CD4-positive, alpha-beta memory T cell (primary cell): ENCODE data around the gene NPVF. TPM values are rescaled to one million over a fixed set of nuclear protein-coding genes. Genes with fewer than 3 reads are reported as not detected.

ENCODE experiments used
- CTCF ChIA-PET: fragments of 350-600 bp; sonication (Branson Sonifier 250); formaldehyde crosslinking; loops from one replicate; lab custom pipeline; 2021; ENCODE audit warnings: inconsistent platforms; ENCODE audit not compliant: partially characterized antibody; lab: Charles Lee
- POLR2A ChIA-PET: fragments of 350-600 bp; sonication (Branson Sonifier 250); formaldehyde crosslinking; loops from one replicate; lab custom pipeline; 2021; ENCODE audit not compliant: partially characterized antibody; lab: Charles Lee
- DNase-seq, 5 donors: peaks; one replicate each; pipeline versions ENCODE4 v3.0.0 to v3.0.0-alpha.2; 2020 to 2022; ENCODE audit warnings: mixed read lengths in 1 of 5
- H3K27ac ChIP-seq: one replicate; pipeline ENCODE4 v1.7.0; 2013; ENCODE audit warnings: low read depth, low read length
- H3K27me3 ChIP-seq: 2 replicates; pipeline ENCODE4 v1.7.0; 2013; ENCODE audit warnings: mild to moderate bottlenecking, low read length, moderate library complexity; ENCODE audit not compliant: insufficient read depth
- H3K36me3 ChIP-seq: 2 replicates; pipeline ENCODE4 v1.7.0; 2013; ENCODE audit warnings: mild to moderate bottlenecking, low read length, moderate library complexity; ENCODE audit not compliant: insufficient read depth
- H3K4me1 ChIP-seq: 2 replicates; pipeline ENCODE4 v1.7.0; 2013; ENCODE audit warnings: mild to moderate bottlenecking, low read length, moderate library complexity; ENCODE audit not compliant: insufficient read depth
- H3K4me3 ChIP-seq, 2 donors: one replicate each; pipeline ENCODE4 v1.7.0; 2013; ENCODE audit warnings: low read length in 2 of 2, mild to moderate bottlenecking in 1 of 2
- H3K9me3 ChIP-seq, 2 donors: one replicate each; pipeline ENCODE4 v1.7.0; 2013; ENCODE audit warnings: low read length in 2 of 2, control low read depth in 1 of 2; ENCODE audit not compliant: control insufficient read depth in 1 of 2
- H3K27ac Mint-ChIP-seq, 7 donors: one replicate each; pipeline ENCODE4 v1.8.0; 2020 to 2021; ENCODE audit warnings: mixed read lengths in 7 of 7, mild to moderate bottlenecking in 6 of 7, inconsistent platforms in 3 of 7, moderate library complexity in 3 of 7
- H3K27me3 Mint-ChIP-seq, 2 donors: one replicate each; pipeline ENCODE4 v1.8.0; 2020 to 2021; ENCODE audit warnings: mixed read lengths in 2 of 2
- H3K36me3 Mint-ChIP-seq, 2 donors: one replicate each; pipeline ENCODE4 v1.8.0; 2020 to 2021; ENCODE audit warnings: mixed read lengths in 2 of 2, inconsistent platforms in 1 of 2, mild to moderate bottlenecking in 1 of 2
- H3K4me1 Mint-ChIP-seq, 4 donors: one replicate each; pipeline ENCODE4 v1.8.0; 2020 to 2021; ENCODE audit warnings: mixed read lengths in 4 of 4, mild to moderate bottlenecking in 1 of 4
- H3K4me3 Mint-ChIP-seq, 8 donors: one replicate each; pipeline ENCODE4 v1.8.0; 2020 to 2021; ENCODE audit warnings: mixed read lengths in 8 of 8, mild to moderate bottlenecking in 7 of 8, moderate library complexity in 6 of 8, inconsistent platforms in 3 of 8
- H3K9me3 Mint-ChIP-seq, 8 donors: one replicate each; pipeline ENCODE4 v1.8.0; 2020 to 2021; ENCODE audit warnings: mixed read lengths in 8 of 8, mild to moderate bottlenecking in 5 of 8, inconsistent platforms in 3 of 8, moderate library complexity in 1 of 8
- intact Hi-C: fragments of 100-400 bp; cut with micrococcal nuclease; formaldehyde crosslinking; loops from one replicate; pipeline ENCODE4 v1.15.1; 2023
- polyA plus RNA-seq, 2 donors: library from polyadenylated mRNA; unstranded; fragments of 300-500 nt; fragmentation: Illumina TruSeq; gene quantifications; one replicate each; pipeline ENCODE4 v1.2.3, GENCODE V29; 2021
- total RNA-seq, 2 experiments: library from RNA; stranded (reverse); gene quantifications; one replicate each; pipeline ENCODE4 v1.2.3, GENCODE V29; 2021

Gene NPVF
- total and polyA plus RNA-seq, 4 experiments from 2014 or later: not detected

DNA sequence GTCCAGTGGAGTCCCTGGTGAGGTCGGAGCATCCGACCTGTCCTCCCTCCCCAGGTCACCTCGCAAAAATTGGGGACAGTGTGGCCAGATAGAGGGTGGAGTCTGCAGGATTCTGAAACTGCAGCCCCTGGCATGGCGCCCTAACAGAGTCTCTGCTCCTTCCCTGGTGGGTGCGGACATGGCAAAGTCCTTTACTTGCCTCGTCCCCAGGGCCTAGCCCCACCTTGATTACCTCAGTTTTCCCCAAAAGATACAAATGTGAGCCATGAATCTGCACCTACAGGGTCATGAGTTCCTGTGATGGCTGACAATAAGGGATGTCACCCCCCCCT, 47.7 kb downstream of the NPVF start:
- Mint-ChIP-seq H3K9me3 (peaks cover 0 to 2% (median 0%) of the 10 kb centered on the region in 8 donors), H3K36me3 (peaks cover 0 to 6% of the 10 kb centered on the region in 2 donors), H3K27me3 (peaks cover 0 to 2% of the 10 kb centered on the region in 2 donors), H3K27ac (peak overlapping the region; percentile 74 to 96 (median 93)), H3K4me3 (peak overlapping the region; percentile 88 to 95 (median 92)), H3K4me1 (peaks cover 5 to 27% (median 18%) of the 10 kb centered on the region in 4 donors)
- Histone ChIP-seq H3K27me3 (no peaks in the 10 kb centered on the region), H3K9me3 (no peaks in the 10 kb centered on the region), H3K4me1 (peaks cover 12% of the 10 kb centered on the region), H3K4me3 (peak overlapping the region; percentile 45 to 71), H3K27ac (peak overlapping the region; percentile 68), H3K36me3 (no peaks in the 10 kb centered on the region)
- no peak for DNase-seq
- POLR2A ChIA-PET: interaction anchor here (1.5 to 1.9 kb wide), 2 partner anchors 10 to 55 kb away, joined by 3 to 13 read pairs; partner anchors contain the start of gene CYCS
- intact Hi-C loops: loop anchor here (1.0 to 10.0 kb wide), 4 partner anchors 55 to 1646 kb away; partner anchors contain the start of genes CYCS, OSBPL3, PALS2 and TRA2A
- CTCF ChIA-PET: interaction anchor here (0.6 to 2.3 kb wide), 12 partner anchors 8 to 1656 kb away, joined by 3 to 9 read pairs (median 4); partner anchors contain the start of gene CYCS

DNA sequence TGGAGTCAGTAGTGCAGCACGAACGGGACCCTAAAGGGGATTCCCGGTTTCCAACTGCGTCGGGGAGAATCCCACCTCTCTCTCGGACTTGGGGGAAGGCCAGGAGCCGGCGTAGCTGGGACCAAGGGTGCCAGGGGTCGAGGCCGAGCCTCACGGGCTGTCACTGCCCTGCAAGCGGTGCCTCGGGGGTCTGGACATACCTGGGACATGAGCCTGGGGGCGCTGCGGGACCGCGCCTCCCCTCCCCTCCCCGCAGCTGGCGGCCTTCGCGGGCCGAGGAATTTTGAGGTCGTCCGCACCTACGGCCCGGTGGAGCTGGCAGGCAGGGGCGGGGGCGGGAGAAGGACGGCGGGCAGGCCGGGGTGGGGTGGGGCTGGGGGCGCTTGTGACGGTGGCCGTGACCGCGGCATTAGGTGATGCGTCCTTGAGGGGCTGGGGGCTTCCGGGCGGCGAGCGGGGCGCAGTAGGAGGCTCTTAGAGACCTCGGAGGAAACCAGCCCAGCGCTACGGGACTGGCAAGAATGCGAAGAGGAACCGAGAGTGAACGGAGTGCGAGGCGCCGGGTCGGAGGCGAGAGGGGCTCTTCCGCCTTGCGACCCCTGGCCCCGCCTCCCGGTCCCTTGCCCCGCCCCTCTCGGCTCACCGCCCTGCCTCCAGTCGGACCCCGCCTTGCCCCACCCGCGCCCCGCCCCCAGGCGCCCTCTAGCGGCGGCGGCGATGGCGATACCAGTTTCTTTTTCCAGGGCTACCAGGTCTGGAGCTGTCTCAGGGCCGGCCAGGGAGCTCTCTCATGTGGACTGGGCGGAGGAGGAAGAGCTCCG, 48.3 kb downstream of the NPVF start:
- H3K4me1 ChIP-seq: peaks cover 12% of the 10 kb centered on the region

DNA sequence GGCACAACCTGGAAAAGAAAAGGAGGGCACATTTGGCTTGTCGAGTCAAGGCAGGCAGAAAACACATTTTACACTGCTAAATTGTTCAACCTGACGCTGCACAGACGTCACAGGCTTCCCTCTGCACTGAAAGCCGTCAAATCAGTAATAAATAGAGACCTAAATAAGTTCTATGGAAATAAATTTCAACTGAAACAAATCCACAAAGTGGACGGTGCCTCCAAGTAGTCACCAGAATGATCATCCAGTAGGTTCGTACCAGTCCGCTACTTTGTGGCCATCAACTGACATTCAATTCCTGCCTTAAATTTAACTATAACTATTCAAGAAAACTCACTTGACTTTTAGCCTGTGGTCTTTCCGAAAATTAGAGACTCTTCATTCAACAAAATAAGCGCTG, 49.0 kb downstream of the NPVF start:
- H3K27me3 ChIP-seq: no peaks in the 10 kb centered on the region
- Mint-ChIP-seq H3K4me3 (peak overlapping the region; percentile 78 to 92 (median 87)), H3K27me3 (no peaks in the 10 kb centered on the region), H3K36me3 (peaks cover 0 to 6% of the 10 kb centered on the region in 2 donors), H3K4me1 (peaks cover 5 to 27% (median 18%) of the 10 kb centered on the region in 4 donors), H3K9me3 (peaks cover 0 to 2% (median 0%) of the 10 kb centered on the region in 8 donors), H3K27ac (peak overlapping the region; percentile 61 to 91 (median 76))
- DNase-seq: peak in 1 of 5 donors; percentile 0
- intact Hi-C loops: no loop called here
- peak overlapping the region; percentile 68 for H3K27ac ChIP-seq
- peak overlapping the region; percentile 27 to 71 for H3K4me3 ChIP-seq
- H3K4me1 ChIP-seq: peaks cover 12% of the 10 kb centered on the region
- ChIA-PET CTCF (interaction anchor here (0.6 to 2.3 kb wide), 5 partner anchors 12 to 526 kb away, joined by 3 to 9 read pairs (median 4); partner anchors contain the start of gene CYCS), POLR2A (interaction anchor here (1.5 to 1.9 kb wide), 2 partner anchors 9 to 54 kb away, joined by 3 to 13 read pairs; partner anchors contain the start of gene CYCS)
- no peaks in the 10 kb centered on the region for H3K9me3 ChIP-seq
- H3K36me3 ChIP-seq: no peaks in the 10 kb centered on the region

More for the DNA sequence above, 48.3 kb downstream of the NPVF start:
- Histone ChIP-seq H3K27me3 (no peaks in the 10 kb centered on the region), H3K9me3 (no peaks in the 10 kb centered on the region), H3K36me3 (no peaks in the 10 kb centered on the region), H3K4me3 (peak overlapping the region; percentile 45 to 71), H3K27ac (peak overlapping the region; percentile 68)
- H3K4me1 Mint-ChIP-seq: peaks cover 5 to 27% (median 18%) of the 10 kb centered on the region in 4 donors
- ChIA-PET POLR2A (interaction anchor here (1.5 to 1.9 kb wide), 2 partner anchors 10 to 54 kb away, joined by 3 to 13 read pairs; partner anchors contain the start of gene CYCS), CTCF (interaction anchor here (0.6 to 2.3 kb wide), 13 partner anchors 8 to 1655 kb away, joined by 3 to 9 read pairs (median 3); partner anchors contain the start of gene CYCS)
- intact Hi-C loops: loop anchor here (1.0 to 10.0 kb wide), 4 partner anchors 55 to 1645 kb away; partner anchors contain the start of genes CYCS, OSBPL3, PALS2 and TRA2A
- DNase-seq: peak; percentile 90 to 95 (median 91)
- peaks cover 0 to 6% of the 10 kb centered on the region in 2 donors for H3K36me3 Mint-ChIP-seq
- H3K27ac Mint-ChIP-seq: peak overlapping the region; percentile 76 to 96 (median 93)
- H3K9me3 Mint-ChIP-seq: peaks cover 0 to 2% (median 0%) of the 10 kb centered on the region in 8 donors
- peak overlapping the region; percentile 88 to 95 (median 92) for H3K4me3 Mint-ChIP-seq
- no peaks in the 10 kb centered on the region for H3K27me3 Mint-ChIP-seq

Other genes with a start within 250 kb of the NPVF start
- gene OSBPL3, start 248.3 kb downstream of the NPVF start, total RNA-seq: 10 to 100 TPM; 61.2 to 72.7 TPM
- 10 to 100 TPM in 1 of 2 donors, 1 to 10 TPM in 1; 6.9 to 19.7 TPM for gene OSBPL3, start 248.3 kb downstream of the NPVF start, polyA plus RNA-seq
- 10 to 100 TPM; 46.9 to 54.2 TPM for gene CYCS, start 103.2 kb downstream of the NPVF start, total RNA-seq
- gene CYCS, start 103.2 kb downstream of the NPVF start, polyA plus RNA-seq: 100 to 1,000 TPM; 110 to 157 TPM